ENCODE measurements around the gene GGT5.
"Not testable (repeated sequence)": the region's sequence is repeated elsewhere in the genome, so short reads cannot be mapped to it uniquely, and the experiment has no call there.

Gene GGT5

DNA sequence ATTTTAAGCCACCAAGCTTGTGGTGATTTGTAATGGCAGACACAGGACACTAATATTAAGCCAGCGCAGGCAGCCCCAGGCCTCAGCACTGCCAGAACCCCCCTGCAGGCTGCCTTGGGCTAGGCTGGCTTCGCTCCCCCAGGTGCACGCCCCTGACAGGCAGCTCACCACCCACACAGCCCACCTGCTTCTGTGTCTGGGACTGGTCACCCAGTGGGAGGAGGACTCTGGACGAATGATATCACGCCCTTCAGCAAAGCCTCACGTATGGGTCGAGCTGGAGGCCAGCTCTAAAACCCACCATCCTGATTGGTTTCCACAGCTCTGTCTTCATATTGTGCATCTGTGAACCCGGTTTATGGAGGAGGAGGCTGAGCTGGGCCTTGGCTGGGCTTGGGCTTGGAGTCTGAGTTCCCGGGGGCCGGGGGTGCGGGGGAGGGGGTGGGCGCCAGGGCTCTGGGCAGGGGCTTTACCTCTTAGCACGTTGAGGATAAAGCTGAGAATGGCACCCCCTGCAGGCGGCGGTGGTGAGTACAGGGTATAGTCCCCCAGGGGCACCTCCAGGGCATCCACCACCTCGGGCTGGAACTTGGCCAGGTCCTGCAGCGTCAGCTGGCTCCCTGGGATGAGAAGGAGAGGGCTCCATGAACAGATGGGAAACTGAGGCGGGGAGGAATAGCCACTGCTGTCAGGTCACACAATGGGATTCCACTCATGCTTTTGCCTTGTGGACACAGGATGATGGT lies 13.8 kb downstream of the GGT5 start:
- no peaks in the 10 kb centered on the region for H3K27me3 Mint-ChIP-seq (ENCODE audit: low read depth)
- peak overlapping the region; percentile 35 for H3K27ac Mint-ChIP-seq
- H3K9me3 Mint-ChIP-seq = no peaks in the 10 kb centered on the region
- no peak overlapping the region for H3K4me3 Mint-ChIP-seq
- peaks cover 2% of the 10 kb centered on the region for H3K36me3 Mint-ChIP-seq (ENCODE audit: low read depth)
- peaks cover 3% of the 10 kb centered on the region for H3K4me1 Mint-ChIP-seq (ENCODE audit: low read depth)

DNA sequence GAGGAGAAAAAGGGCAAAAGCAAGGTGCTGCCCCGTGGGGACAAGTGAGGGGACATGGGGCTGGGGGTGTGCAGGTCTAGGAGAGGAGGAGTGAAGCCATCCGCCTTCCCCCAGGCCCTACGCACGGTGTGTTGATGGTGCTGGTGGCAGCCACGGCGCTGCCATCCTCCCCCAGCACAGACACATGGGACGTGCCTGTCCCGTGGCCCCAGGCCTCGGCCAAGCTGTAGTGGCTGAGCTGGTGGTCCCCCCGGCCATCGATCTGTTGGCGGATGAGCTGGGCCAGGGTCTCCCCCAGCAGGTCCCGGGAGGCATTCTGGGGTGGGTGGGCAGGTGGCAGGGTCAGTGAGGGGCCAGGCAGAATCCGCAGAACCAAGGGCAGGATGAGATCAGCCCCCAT lies 18.9 kb downstream of the GGT5 start:
- no peaks in the 10 kb centered on the region for H3K4me1 Mint-ChIP-seq (ENCODE audit: low read depth)
- H3K27ac Mint-ChIP-seq = no peak overlapping the region
- H3K4me3 Mint-ChIP-seq = no peak overlapping the region
- H3K9me3 Mint-ChIP-seq = no peaks in the 10 kb centered on the region
- H3K27me3 Mint-ChIP-seq (ENCODE audit: low read depth) = no peaks in the 10 kb centered on the region
- peaks cover 2% of the 10 kb centered on the region for H3K36me3 Mint-ChIP-seq (ENCODE audit: low read depth)

DNA sequence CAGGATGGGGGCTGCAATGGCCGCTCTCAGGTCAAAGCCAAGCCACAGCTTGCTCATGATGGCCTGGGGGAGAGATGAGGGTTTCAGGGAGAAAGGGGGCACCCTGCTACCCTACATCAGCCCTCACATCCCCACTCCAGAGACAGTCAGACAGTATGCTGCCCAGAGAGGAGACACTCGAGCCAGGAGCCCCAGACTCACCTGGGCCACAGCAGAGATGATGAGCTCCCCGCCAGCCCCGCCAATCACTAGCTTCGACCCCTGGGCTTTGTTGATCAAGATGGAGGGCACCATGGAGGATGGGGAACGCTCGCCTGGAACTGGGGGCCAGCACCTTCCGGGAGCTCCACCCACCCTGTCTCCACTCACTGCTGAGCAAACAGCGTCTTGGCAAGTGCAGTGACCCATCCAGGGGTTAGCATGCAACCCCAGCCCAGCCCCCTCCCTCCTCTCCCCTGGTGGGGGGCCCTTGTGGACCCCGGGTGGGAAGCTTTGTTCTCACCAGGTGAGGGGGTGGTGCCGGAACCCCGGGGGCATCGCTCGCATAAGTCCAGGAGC lies 19.8 kb downstream of the GGT5 start:
- H3K36me3 Mint-ChIP-seq (ENCODE audit: low read depth) = peaks cover 2% of the 10 kb centered on the region

DNA sequence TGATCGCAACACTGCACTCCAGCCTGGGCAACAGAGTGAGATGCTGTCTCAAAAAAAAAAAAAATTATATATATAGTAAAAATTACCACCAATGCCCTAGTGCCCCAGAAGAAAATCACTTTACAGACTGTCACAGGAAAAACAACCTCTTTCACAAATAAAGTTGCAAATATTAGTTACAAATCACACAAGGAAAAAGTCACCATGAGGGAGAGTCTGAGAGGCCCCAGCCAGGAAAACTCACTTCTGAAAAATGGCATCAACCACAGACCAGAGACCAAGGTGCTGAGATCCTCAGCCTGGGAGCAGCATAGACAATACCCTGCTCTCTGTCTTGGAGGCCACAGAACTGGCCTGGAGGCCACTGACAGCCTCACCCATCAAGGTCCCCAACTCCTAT lies 20.4 kb downstream of the GGT5 start:
- Mint-ChIP-seq H3K27ac (no peak overlapping the region), H3K4me1 (ENCODE audit: low read depth) (no peaks in the 10 kb centered on the region), H3K4me3 (no peak overlapping the region), H3K36me3 (ENCODE audit: low read depth) (peaks cover 2% of the 10 kb centered on the region), H3K9me3 (no peaks in the 10 kb centered on the region), H3K27me3 (ENCODE audit: low read depth) (no peaks in the 10 kb centered on the region)

More for the DNA sequence above, 19.8 kb downstream of the GGT5 start:
- H3K4me1 Mint-ChIP-seq (ENCODE audit: low read depth) = no peaks in the 10 kb centered on the region
- H3K4me3 Mint-ChIP-seq = no peak overlapping the region
- no peak overlapping the region for H3K27ac Mint-ChIP-seq
- no peaks in the 10 kb centered on the region for H3K9me3 Mint-ChIP-seq
- no peaks in the 10 kb centered on the region for H3K27me3 Mint-ChIP-seq (ENCODE audit: low read depth)

DNA sequence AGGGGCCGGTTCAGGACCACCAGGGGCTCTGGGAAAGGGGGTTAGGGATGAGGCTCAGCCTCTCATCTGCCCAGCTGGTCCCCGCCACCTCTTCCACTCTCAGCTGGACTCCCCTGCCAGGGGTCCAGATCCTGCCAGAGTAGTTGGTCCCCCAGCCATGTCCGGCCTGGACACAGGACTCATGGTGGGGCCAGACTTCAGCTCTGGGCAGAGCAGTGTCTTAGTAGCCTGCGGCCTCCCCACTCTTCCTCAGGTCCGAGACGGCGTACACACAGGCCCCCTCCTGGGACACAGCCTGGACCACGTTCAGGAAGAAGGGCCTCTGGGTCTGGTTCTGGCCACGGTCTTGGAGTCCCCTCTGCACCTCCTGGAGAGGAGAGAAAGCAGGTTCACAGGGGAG lies 25.1 kb downstream of the GGT5 start:
- Mint-ChIP-seq H3K4me3 (no peak overlapping the region), H3K27me3 (ENCODE audit: low read depth) (no peaks in the 10 kb centered on the region), H3K27ac (no peak overlapping the region), H3K4me1 (ENCODE audit: low read depth) (peaks cover 2% of the 10 kb centered on the region), H3K36me3 (ENCODE audit: low read depth) (no peaks in the 10 kb centered on the region), H3K9me3 (no peaks in the 10 kb centered on the region)

DNA sequence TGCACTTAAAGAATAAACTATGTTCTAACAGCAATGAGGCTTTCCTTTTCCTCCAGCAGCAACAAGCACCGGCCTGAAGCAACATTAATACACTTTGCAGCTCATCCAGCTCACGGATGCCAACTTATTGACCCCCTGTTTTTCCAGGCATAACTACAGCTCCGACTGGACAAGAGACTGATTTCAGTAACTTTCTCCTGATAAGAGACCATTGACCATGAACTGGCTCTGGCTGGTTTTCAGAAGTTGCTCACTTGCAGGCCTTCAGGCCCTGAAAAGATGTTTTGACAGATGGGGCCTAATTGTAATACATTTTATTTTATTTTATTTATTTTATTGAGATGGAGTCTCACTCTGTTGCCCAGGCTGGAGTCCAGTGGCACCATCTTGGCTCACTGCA lies 27.5 kb downstream of the GGT5 start:
- Mint-ChIP-seq H3K4me3 (no peak overlapping the region), H3K27ac (no peak overlapping the region), H3K9me3 (no peaks in the 10 kb centered on the region), H3K4me1 (ENCODE audit: low read depth) (peaks cover 2% of the 10 kb centered on the region), H3K27me3 (ENCODE audit: low read depth) (peaks cover 4% of the 10 kb centered on the region), H3K36me3 (ENCODE audit: low read depth) (no peaks in the 10 kb centered on the region)

DNA sequence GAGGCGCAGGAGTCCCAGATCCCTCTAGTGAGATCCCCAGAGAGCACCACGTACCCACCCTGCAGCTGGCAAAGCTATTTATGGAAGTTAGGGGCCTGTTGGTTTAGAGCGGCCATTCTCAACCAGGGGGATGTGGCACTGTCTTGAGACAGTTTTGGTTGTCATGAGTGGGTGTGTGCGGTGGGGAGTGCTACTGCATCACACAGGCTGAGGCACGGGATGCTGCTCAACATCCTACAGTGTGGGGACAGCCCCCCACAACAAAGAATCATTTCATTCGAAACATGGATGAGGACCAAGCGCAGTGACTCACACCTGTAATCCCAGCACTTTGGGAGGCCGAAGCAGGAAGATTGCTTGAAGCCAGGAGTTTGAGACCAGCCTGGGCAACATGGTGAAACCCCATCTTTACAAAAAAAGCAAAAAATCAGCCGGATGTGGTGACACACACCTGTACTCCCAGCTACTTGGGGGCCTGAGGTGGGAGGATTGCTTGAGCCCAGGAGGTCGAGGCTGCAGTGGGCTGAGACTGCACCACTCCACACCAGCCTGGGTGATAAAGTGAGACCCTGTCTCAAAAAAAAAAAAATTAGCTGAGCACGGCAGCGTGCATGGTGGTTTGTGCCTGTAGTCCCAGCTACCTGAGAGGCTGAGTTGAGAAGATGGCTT lies 28.2 kb downstream of the GGT5 start:
- Mint-ChIP-seq H3K27me3 (ENCODE audit: low read depth) (peaks cover 4% of the 10 kb centered on the region), H3K4me3 (no peak overlapping the region), H3K36me3 (ENCODE audit: low read depth) (no peaks in the 10 kb centered on the region), H3K27ac (no peak overlapping the region), H3K9me3 (no peaks in the 10 kb centered on the region), H3K4me1 (ENCODE audit: low read depth) (peaks cover 2% of the 10 kb centered on the region)

DNA sequence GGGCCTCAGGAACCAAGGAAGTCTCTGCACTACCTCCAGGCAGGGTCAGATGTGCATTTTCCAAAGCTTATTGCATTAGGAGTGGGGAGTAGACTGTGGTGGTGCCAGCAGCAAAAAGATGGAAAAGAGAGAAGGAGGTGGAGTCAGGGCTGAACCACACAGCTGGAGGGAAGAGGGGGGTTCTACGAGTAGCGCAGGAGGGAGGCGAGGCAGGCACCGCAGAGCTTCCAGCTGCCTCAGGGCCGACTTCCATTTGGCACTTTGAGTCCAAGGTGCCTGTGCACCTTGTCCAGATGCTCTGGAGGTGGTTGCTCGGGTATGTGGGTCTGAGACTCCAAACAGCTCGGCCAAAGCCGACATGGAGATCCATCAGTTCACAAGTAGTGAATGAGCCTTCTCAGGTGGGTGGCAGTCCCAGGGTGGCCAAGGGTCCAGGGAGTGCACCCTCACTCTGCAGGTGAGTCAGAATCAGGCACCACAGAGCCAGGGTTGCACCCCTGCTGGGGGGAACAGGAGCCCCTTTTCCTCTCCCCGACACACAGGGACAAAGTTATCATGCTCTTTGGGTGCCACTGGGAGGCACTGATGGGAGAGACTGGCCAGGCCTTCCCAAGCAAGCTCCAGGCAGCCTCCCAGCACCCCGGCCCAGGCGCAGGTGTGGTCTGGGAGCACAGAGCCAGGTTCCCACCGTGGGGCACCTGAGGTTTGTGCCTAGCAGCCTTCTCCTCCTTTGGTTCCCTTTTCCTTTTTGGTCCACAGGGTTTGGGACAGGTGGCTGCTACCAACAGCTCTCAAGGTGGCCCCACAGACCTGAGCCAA lies 30.2 kb downstream of the GGT5 start:
- Mint-ChIP-seq H3K27ac (no peak overlapping the region), H3K4me1 (ENCODE audit: low read depth) (peaks cover 3% of the 10 kb centered on the region), H3K9me3 (no peaks in the 10 kb centered on the region), H3K4me3 (no peak overlapping the region), H3K36me3 (ENCODE audit: low read depth) (no peaks in the 10 kb centered on the region), H3K27me3 (ENCODE audit: low read depth) (peaks cover 4% of the 10 kb centered on the region)

DNA sequence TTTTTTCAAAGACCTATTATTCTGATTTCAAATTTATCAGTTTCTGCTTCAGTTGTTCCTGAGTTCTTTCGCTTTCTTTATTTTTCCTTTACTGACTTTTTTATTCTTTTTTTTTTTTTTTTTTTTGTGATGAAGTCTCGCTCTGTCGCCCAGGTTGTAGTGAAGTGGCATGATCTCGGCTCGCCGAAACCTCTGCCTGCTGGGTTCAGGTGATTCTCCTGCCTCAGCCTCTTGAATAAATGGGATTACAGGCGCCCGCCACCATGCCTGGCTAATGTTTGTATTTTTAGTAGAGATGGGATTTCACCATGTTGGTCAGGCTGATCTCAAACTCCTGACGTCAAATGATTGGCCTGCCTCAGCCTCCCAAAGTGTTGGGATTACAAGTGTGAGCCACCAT lies 31.8 kb downstream of the GGT5 start:
- H3K27me3 Mint-ChIP-seq (ENCODE audit: low read depth); H3K4me3 Mint-ChIP-seq; H3K27ac Mint-ChIP-seq; H3K9me3 Mint-ChIP-seq; H3K36me3 Mint-ChIP-seq (ENCODE audit: low read depth); H3K4me1 Mint-ChIP-seq (ENCODE audit: low read depth): not testable (repeated sequence)

DNA sequence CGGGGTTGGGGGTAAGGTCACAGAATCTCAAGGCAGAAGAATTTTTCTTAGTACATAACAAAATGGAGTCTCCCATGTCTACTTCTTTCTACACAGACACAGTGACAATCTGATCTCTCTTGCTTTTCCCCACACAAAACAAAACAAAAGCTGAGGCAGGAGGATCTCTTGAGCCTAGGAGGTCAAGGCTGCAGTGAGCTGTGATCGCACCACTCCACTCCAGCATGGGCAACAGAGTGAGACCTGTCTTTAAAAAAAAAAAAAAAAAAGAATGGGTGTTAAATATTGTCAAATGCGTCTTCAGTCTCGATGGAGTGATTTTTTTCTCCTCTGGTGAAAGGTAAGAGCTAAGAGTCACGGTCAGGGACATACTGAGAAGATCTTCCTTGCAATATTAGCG lies 33.2 kb downstream of the GGT5 start:
- not testable (repeated sequence) for H3K27ac Mint-ChIP-seq; H3K9me3 Mint-ChIP-seq; H3K27me3 Mint-ChIP-seq (ENCODE audit: low read depth); H3K4me3 Mint-ChIP-seq; H3K36me3 Mint-ChIP-seq (ENCODE audit: low read depth)
- peaks cover 20% of the 10 kb centered on the region for H3K4me1 Mint-ChIP-seq (ENCODE audit: low read depth)

DNA sequence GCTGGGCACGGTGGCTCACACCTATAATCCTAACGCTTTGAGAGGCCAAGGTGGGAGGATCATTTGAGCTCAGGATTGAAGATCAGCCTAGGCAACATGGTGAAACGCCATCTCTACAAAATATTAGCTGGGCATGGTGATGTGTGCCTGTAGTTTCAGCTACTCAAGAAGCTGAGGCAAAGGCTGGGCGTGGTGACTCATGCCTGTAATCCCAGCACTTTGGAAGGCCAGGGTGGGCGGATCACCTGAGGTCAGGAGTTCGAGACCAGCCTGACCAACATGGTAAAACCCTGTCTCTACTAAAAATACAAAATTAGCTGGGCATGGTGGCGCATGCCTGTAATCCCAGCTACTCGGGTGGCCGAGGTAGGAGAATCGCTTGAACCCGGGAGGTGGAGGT lies 34.5 kb downstream of the GGT5 start:
- H3K27ac Mint-ChIP-seq; H3K36me3 Mint-ChIP-seq (ENCODE audit: low read depth); H3K27me3 Mint-ChIP-seq (ENCODE audit: low read depth); H3K9me3 Mint-ChIP-seq; H3K4me3 Mint-ChIP-seq: not testable (repeated sequence)
- peaks cover 27% of the 10 kb centered on the region for H3K4me1 Mint-ChIP-seq (ENCODE audit: low read depth)

DNA sequence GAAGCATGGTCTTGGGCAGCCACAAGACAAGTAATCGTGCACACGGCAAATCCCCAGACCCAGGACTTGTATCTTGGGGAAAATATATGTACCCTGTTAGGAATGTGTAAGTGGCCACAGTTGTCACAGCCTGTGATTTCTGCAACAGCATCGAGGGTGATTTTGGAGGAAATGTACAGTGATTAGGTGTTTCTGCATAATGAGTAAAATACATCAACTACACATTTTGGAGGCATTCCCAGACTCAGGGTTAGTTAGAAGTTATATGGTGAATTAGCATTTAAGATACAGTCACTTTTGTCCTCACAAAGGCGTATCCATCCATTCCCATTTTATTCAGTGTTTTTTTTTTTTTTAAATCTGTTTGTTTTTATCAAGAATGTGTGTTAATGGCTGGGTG lies 35.2 kb downstream of the GGT5 start:
- Mint-ChIP-seq H3K4me3 (no peak overlapping the region), H3K27ac (no peak overlapping the region), H3K36me3 (ENCODE audit: low read depth) (no peaks in the 10 kb centered on the region), H3K9me3 (no peaks in the 10 kb centered on the region), H3K27me3 (ENCODE audit: low read depth) (peaks cover 4% of the 10 kb centered on the region), H3K4me1 (ENCODE audit: low read depth) (peaks cover 29% of the 10 kb centered on the region)

DNA sequence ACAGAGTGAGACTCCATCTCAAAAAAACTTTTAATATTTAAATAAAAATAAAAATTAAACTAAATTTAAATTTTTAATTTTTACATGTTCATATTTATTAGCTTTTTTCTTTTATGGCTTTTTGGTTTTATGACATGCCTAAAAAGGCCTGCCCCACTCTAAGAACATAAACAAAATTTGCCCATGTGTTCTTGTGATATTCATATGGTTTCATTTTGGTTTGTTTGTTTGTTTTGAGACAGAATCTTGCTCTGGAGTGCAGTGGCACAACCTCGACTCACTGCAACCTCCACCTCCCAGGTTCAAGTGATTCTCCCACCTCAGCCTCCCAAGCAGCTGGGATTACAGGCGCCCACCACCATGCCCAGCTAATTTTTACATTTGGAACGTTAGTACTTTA lies 35.9 kb downstream of the GGT5 start:
- H3K36me3 Mint-ChIP-seq (ENCODE audit: low read depth) = no peaks in the 10 kb centered on the region
- H3K9me3 Mint-ChIP-seq = no peaks in the 10 kb centered on the region
- H3K27ac Mint-ChIP-seq = no peak overlapping the region
- peaks cover 30% of the 10 kb centered on the region for H3K4me1 Mint-ChIP-seq (ENCODE audit: low read depth)
- no peaks in the 10 kb centered on the region for H3K27me3 Mint-ChIP-seq (ENCODE audit: low read depth)
- no peak overlapping the region for H3K4me3 Mint-ChIP-seq

DNA sequence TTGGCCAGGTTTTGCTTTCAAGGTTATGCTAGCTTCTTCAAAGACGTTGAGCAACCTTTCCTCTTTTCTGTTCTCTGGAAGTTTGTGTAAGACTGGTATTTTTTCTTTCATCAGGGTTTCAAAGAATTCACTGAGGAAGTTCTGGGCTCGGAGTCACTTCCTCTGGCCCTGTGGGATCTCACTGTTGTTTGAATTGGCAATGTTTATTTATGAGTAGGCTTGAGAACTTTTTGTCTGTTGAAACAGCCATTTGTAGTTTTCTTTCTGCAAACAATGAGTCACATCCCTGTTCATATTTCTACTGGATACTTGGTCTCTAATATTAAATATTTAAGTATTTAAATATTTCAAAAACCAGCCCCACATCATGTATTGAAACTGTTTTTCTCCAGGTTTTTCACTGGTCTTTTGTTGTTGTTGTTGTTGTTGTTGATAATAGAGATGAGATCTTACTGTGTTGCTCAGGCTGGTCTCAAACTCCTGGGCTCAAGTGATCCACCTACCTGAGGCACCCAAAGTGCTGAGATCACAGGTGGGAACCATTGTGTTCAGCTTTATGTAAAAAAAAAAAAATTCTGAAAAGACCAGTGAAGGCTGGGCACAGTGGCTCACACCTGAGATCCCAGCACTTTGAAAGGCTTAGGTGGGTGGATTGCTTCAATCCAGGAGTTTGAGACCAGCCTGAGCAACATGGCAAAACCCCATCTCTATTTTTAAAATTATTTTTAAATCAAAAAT lies 36.7 kb downstream of the GGT5 start:
- Mint-ChIP-seq H3K4me3 (peak overlapping the region; percentile 67), H3K27me3 (ENCODE audit: low read depth) (no peaks in the 10 kb centered on the region), H3K4me1 (ENCODE audit: low read depth) (peaks cover 32% of the 10 kb centered on the region), H3K27ac (peak overlapping the region; percentile 86), H3K36me3 (ENCODE audit: low read depth) (no peaks in the 10 kb centered on the region), H3K9me3 (no peaks in the 10 kb centered on the region)
